CD14-positive monocyte (primary cell): ENCODE results near the gene YBX3. TPM values are rescaled to one million over a fixed set of nuclear protein-coding genes. Genes with fewer than 3 reads are reported as not detected.

ENCODE experiments used
- DNase-seq, 3 donors: peaks; one replicate each; pipeline ENCODE4 v3.0.0-alpha.2; 2011 to 2022
- H2AFZ ChIP-seq: 2 replicates; pipeline ENCODE4 v1.6.0; 2012; ENCODE audit warnings: mild to moderate bottlenecking, low read depth, low read length, inconsistent platforms; ENCODE audit not compliant: insufficient read depth, poor library complexity, severe bottlenecking
- H3K27ac ChIP-seq, 2 donors: 1 replicate in 1 of 2; 2 replicates in 1 of 2; pipeline ENCODE4 v1.5.1; 2012 to 2013; ENCODE audit warnings: low read length in 2 of 2, control low read depth in 1 of 2, inconsistent platforms in 1 of 2, low read depth in 1 of 2, mild to moderate bottlenecking in 1 of 2
- H3K27me3 ChIP-seq, 2 donors: one replicate each; pipeline versions ENCODE4 v1.6.0 to v1.6.1; 2011 to 2013; ENCODE audit warnings: low read length in 2 of 2; ENCODE audit not compliant: control insufficient read depth in 2 of 2, insufficient read depth in 2 of 2
- H3K36me3 ChIP-seq, 2 donors: replicated peaks in 1 of 2; 1 replicate in 1 of 2; 2 replicates in 1 of 2; pipeline versions ENCODE4 v1.5.1 to v1.6.1; 2012 to 2013; ENCODE audit warnings: low read length in 2 of 2, control low read depth in 1 of 2, inconsistent platforms in 1 of 2, mild to moderate bottlenecking in 1 of 2; ENCODE audit not compliant: insufficient read depth in 2 of 2, control insufficient read depth in 1 of 2
- H3K4me1 ChIP-seq, 2 donors: 1 replicate in 1 of 2; 2 replicates in 1 of 2; pipeline versions ENCODE4 v1.5.1 to v1.6.1; 2012 to 2013; ENCODE audit warnings: low read length in 2 of 2, control low read depth in 1 of 2, inconsistent platforms in 1 of 2, mild to moderate bottlenecking in 1 of 2, moderate library complexity in 1 of 2; ENCODE audit not compliant: insufficient read depth in 2 of 2, control insufficient read depth in 1 of 2
- H3K4me2 ChIP-seq: replicated peaks from 2 replicates; pipeline ENCODE3; 2012; ENCODE audit warnings: low read length, moderate library complexity, mild to moderate bottlenecking; ENCODE audit not compliant: poor library complexity, severe bottlenecking; ENCODE audit errors: extremely low read depth
- H3K4me3 ChIP-seq, 3 experiments: fragments of 200-600 bp in 1 of 3; sonication (generic) in 1 of 3; replicated peaks in 1 of 3; 1 replicate in 2 of 3; 2 replicates in 1 of 3; pipeline ENCODE4 v1.5.1; 2011 to 2013; ENCODE audit warnings: low read length in 3 of 3, mild to moderate bottlenecking in 3 of 3, control low read depth in 2 of 3, low read depth in 2 of 3, inconsistent platforms in 1 of 3, moderate library complexity in 1 of 3
- H3K79me2 ChIP-seq: 2 replicates; pipeline ENCODE4 v1.6.0; 2012; ENCODE audit warnings: mild to moderate bottlenecking, control low read depth, inconsistent platforms, low read length, moderate library complexity; ENCODE audit not compliant: insufficient read depth
- H3K9ac ChIP-seq: 2 replicates; pipeline ENCODE4 v1.6.0; 2017; ENCODE audit warnings: low read length, mild to moderate bottlenecking; ENCODE audit not compliant: insufficient read depth, poor library complexity, severe bottlenecking
- H3K9me3 ChIP-seq, 2 donors: replicated peaks in 1 of 2; 1 replicate in 1 of 2; 2 replicates in 1 of 2; pipeline versions ENCODE4 v1.5.1 to v1.6.1; 2012 to 2013; ENCODE audit warnings: low read length in 2 of 2, control low read depth in 1 of 2; ENCODE audit not compliant: control insufficient read depth in 1 of 2, insufficient read depth in 1 of 2
- H4K20me1 ChIP-seq: 2 replicates; pipeline ENCODE4 v1.6.0; 2012; ENCODE audit warnings: mild to moderate bottlenecking, low read length, control low read depth, moderate library complexity; ENCODE audit not compliant: insufficient read depth
- H3K27ac Mint-ChIP-seq, 7 donors: one replicate each; pipeline ENCODE4 v1.8.0; 2020; ENCODE audit warnings: mild to moderate bottlenecking in 7 of 7, mixed read lengths in 7 of 7, moderate library complexity in 6 of 7, inconsistent platforms in 2 of 7
- H3K27me3 Mint-ChIP-seq, 3 donors: one replicate each; pipeline ENCODE4 v1.8.0; 2021 to 2022; ENCODE audit warnings: low read depth in 3 of 3, mild to moderate bottlenecking in 3 of 3, mixed read lengths in 3 of 3, moderate library complexity in 3 of 3, inconsistent platforms in 1 of 3
- H3K36me3 Mint-ChIP-seq, 2 donors: one replicate each; pipeline ENCODE4 v1.8.0; 2020; ENCODE audit warnings: mixed read lengths in 2 of 2, inconsistent platforms in 1 of 2, mild to moderate bottlenecking in 1 of 2
- H3K4me1 Mint-ChIP-seq: one replicate; pipeline ENCODE4 v1.8.0; 2020; ENCODE audit warnings: mild to moderate bottlenecking, mixed read lengths
- H3K4me3 Mint-ChIP-seq, 2 donors: one replicate each; pipeline ENCODE4 v1.8.0; 2020; ENCODE audit warnings: mild to moderate bottlenecking in 2 of 2, mixed read lengths in 2 of 2, moderate library complexity in 1 of 2
- H3K9me3 Mint-ChIP-seq, 7 donors: one replicate each; pipeline ENCODE4 v1.8.0; 2020 to 2022; ENCODE audit warnings: mixed read lengths in 7 of 7, mild to moderate bottlenecking in 6 of 7, moderate library complexity in 6 of 7, inconsistent platforms in 2 of 7
- WGBS: methylation state at CpG from one replicate; pipeline ENCODE4 v1.1.5; 2013; ENCODE audit warnings: missing lambda C conversion rate; ENCODE audit not compliant: insufficient coverage; 5-methylcytosine and 5-hydroxymethylcytosine counted together
- intact Hi-C, 2 donors: fragments of 100-400 bp; cut with micrococcal nuclease; formaldehyde crosslinking; loops; one replicate each; pipeline versions ENCODE4 v1.15.0 to v1.15.1; 2023
- polyA plus RNA-seq, 3 donors: library from polyadenylated mRNA; depleted of rRNA in 1 of 3; unstranded in 2 of 3; stranded (reverse) in 1 of 3; fragments of 300-500 nt in 2 of 3; fragments of >200 nt in 1 of 3; fragmentation: Illumina TruSeq in 2 of 3; gene quantifications; 1 replicate in 2 of 3; 2 replicates in 1 of 3; pipeline ENCODE4 v1.2.3, GENCODE V29; 2012 to 2021
- TF ChIP-seq, protein P1 (sequence below): fragments of 200-600 bp; IDR thresholded peaks from one replicate; pipeline ENCODE4 v1.8.0; 2022; ENCODE audit warnings: antibody characterized with exemption, mild to moderate bottlenecking

Gene YBX3
- polyA plus RNA-seq, 3 donors = 104 to 203 (median 131) TPM

DNA sequence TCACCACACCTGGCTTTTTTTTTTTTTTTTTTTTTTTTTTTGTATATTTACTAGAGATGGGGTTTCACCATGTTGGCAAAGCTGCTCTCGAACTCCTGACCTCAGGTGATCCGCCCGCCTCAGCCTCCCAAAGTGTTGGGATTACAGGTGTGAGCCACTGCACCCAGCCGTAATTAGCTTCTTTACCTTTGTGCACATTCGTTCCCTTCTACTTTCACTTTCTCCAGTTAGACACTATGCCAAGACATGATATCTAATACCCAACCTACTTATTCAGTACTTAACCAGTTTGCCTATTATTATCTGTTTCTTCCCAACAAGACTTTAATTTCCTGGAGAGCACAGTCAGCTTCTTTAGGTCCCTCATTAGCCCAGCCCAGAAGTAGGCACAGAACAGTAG is 54.6 kb downstream of the YBX3 start:
- H3K27me3 Mint-ChIP-seq = peaks cover 37 to 52% (median 43%) of the 10 kb centered on the region in 3 donors
- Histone ChIP-seq H3K4me1 (peaks cover 9 to 10% of the 10 kb centered on the region in 2 donors), H3K4me2 (peak overlapping the region; percentile 49), H3K79me2 (no peaks in the 10 kb centered on the region), H3K36me3 (no peaks in the 10 kb centered on the region), H3K27me3 (peaks cover 28 to 37% of the 10 kb centered on the region in 2 donors), H3K9me3 (no peaks in the 10 kb centered on the region), H3K9ac (no peak overlapping the region), H3K27ac (no peak overlapping the region), H3K4me3 (peak overlapping the region; percentile 5 to 55 (median 31)), H2AFZ (no peak overlapping the region), H4K20me1 (no peaks in the 10 kb centered on the region)
- intact Hi-C loops = no loop called here
- peaks cover 0 to 3% of the 10 kb centered on the region in 2 donors for H3K36me3 Mint-ChIP-seq
- peak overlapping the region in 1 of 7 donors; percentile 6 for H3K27ac Mint-ChIP-seq
- peaks cover 0 to 14% (median 4%) of the 10 kb centered on the region in 7 donors for H3K9me3 Mint-ChIP-seq
- TF ChIP-seq, protein P1, sequence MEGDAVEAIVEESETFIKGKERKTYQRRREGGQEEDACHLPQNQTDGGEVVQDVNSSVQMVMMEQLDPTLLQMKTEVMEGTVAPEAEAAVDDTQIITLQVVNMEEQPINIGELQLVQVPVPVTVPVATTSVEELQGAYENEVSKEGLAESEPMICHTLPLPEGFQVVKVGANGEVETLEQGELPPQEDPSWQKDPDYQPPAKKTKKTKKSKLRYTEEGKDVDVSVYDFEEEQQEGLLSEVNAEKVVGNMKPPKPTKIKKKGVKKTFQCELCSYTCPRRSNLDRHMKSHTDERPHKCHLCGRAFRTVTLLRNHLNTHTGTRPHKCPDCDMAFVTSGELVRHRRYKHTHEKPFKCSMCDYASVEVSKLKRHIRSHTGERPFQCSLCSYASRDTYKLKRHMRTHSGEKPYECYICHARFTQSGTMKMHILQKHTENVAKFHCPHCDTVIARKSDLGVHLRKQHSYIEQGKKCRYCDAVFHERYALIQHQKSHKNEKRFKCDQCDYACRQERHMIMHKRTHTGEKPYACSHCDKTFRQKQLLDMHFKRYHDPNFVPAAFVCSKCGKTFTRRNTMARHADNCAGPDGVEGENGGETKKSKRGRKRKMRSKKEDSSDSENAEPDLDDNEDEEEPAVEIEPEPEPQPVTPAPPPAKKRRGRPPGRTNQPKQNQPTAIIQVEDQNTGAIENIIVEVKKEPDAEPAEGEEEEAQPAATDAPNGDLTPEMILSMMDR = no peak
- H3K4me3 Mint-ChIP-seq = peak overlapping the region; percentile 70 to 91
- DNase-seq = no peak
- H3K4me1 Mint-ChIP-seq = peaks cover 29% of the 10 kb centered on the region
- WGBS = 39% methylated on average over 5 of the region's 5 CpGs

DNA sequence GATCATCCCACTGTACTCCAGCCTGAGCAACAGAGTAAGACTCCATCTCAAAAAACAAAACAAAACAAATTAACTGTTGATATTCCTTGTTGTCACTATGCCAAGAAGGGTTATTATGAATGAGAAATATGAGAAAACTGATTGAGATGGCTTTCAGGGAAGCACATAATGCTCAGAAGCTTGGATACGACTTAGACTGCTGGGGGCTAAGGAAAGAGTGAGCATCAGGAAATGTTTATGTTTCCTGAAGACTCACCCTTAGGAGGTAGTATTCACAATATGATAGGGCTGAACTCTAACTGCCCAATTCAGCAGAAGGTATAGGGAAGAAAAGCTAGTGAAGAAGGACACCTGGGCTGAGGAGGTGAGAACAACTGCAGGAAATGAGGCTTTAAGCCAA is 55.5 kb downstream of the YBX3 start:
- TF ChIP-seq, protein P1 = no peak
- Mint-ChIP-seq H3K27me3 (peaks cover 27 to 46% (median 33%) of the 10 kb centered on the region in 3 donors), H3K27ac (no peak overlapping the region), H3K4me1 (peaks cover 20% of the 10 kb centered on the region), H3K36me3 (no peaks in the 10 kb centered on the region), H3K4me3 (peak overlapping the region in 1 of 2 donors; percentile 17), H3K9me3 (peaks cover 0 to 14% (median 3%) of the 10 kb centered on the region in 7 donors)
- H3K4me2 ChIP-seq = no peak overlapping the region
- no peak overlapping the region for H3K9ac ChIP-seq
- no peaks in the 10 kb centered on the region for H3K36me3 ChIP-seq
- H4K20me1 ChIP-seq = no peaks in the 10 kb centered on the region
- no peak overlapping the region for H2AFZ ChIP-seq
- no peak overlapping the region for H3K4me3 ChIP-seq
- intact Hi-C loops = no loop called here
- DNase-seq = no peak
- H3K79me2 ChIP-seq = no peaks in the 10 kb centered on the region
- H3K4me1 ChIP-seq = peaks cover 6% of the 10 kb centered on the region in 2 donors
- WGBS = 50% methylated on average over 1 of the region's 1 CpG
- H3K27ac ChIP-seq = no peak overlapping the region
- H3K27me3 ChIP-seq = peaks cover 19 to 28% of the 10 kb centered on the region in 2 donors
- H3K9me3 ChIP-seq = no peaks in the 10 kb centered on the region
